NOMO-1 (cell line): ENCODE measurements around the gene EEF1A2.

ENCODE experiments used
- DNase-seq, 2 experiments: peaks; one replicate each; lab custom pipeline; 2025; ENCODE audit not compliant: unreplicated experiment in 2 of 2; lab: John Stamatoyannopoulos, UW

EEF1A2 gene

GRCh38 chr20:63471981-63472831 lies 26.7 kb downstream of the EEF1A2 start, which contains the start of gene KCNQ2:
Gene KCNQ2, minus strand, starts transcription at chr20:63472655. Its CDS starts 192 bp downstream, at chr20:63472463.
- DNase-seq: no peak

- no peak for DNase-seq
Measured at GRCh38 chr20:63471717-63471980, 27.2 kb downstream of the EEF1A2 start.

- no peak for DNase-seq
Measured at GRCh38 chr20:63471002-63471716, 27.7 kb downstream of the EEF1A2 start.

- DNase-seq: no peak
Measured at GRCh38 chr20:63470410-63470809, 28.5 kb downstream of the EEF1A2 start.

GRCh38 chr20:63469713-63470101 lies 29.2 kb downstream of the EEF1A2 start:
- no peak for DNase-seq

- no peak for DNase-seq
Measured at GRCh38 chr20:63469019-63469712, 29.7 kb downstream of the EEF1A2 start.

- DNase-seq: no peak
Measured at GRCh38 chr20:63468421-63468820, 30.5 kb downstream of the EEF1A2 start.

GRCh38 chr20:63467294-63468083 lies 31.4 kb downstream of the EEF1A2 start:
- no peak for DNase-seq

GRCh38 chr20:63466861-63467260 lies 32.0 kb downstream of the EEF1A2 start:
- no peak for DNase-seq

GRCh38 chr20:63466250-63466825 lies 32.5 kb downstream of the EEF1A2 start:
- no peak for DNase-seq

- DNase-seq: no peak
Measured at GRCh38 chr20:63465380-63466249, 33.3 kb downstream of the EEF1A2 start.

- DNase-seq: no peak
Measured at GRCh38 chr20:63464289-63464635, 34.6 kb downstream of the EEF1A2 start.

GRCh38 chr20:63463400-63464288 lies 35.2 kb downstream of the EEF1A2 start:
- DNase-seq: no peak

GRCh38 chr20:63462244-63462643 lies 36.6 kb downstream of the EEF1A2 start:
- DNase-seq: no peak

GRCh38 chr20:63461104-63461763 lies 37.6 kb downstream of the EEF1A2 start:
- DNase-seq: no peak

- no peak for DNase-seq
Measured at GRCh38 chr20:63459070-63459380, 39.9 kb downstream of the EEF1A2 start.

- DNase-seq: no peak
Measured at GRCh38 chr20:63458170-63459069, 40.5 kb downstream of the EEF1A2 start.
